Measurements from ENCODE around the gene MYO1D. TPM values are rescaled to one million over a fixed set of nuclear protein-coding genes. Genes with fewer than 3 reads are reported as not detected.

The MYO1D gene
- total and polyA plus RNA-seq, 2 donors (not counting 3 experiments of a cell fraction or from before 2014, with no cell fraction given), result 37.8 to 85.5 TPM

- FAIRE-seq, result no peak
- H3K36me3 ChIP-seq (ENCODE audit: control insufficient read depth in 2 of 2, extremely low read depth in 1 of 2, insufficient read depth in 2 of 2, low read length in 2 of 2), result no peaks in the 10 kb centered on the region
- peaks cover 0 to 8% of the 10 kb centered on the region in 2 experiments for H3K27me3 ChIP-seq (ENCODE audit: control insufficient read depth in 2 of 2, insufficient read depth in 2 of 2, low read length in 2 of 2)
- peaks cover 7% of the 10 kb centered on the region for H3K4me1 ChIP-seq (ENCODE audit: control insufficient read depth, extremely low read depth, insufficient read depth, low read length)
- no peaks in the 10 kb centered on the region for H4K20me1 ChIP-seq (replicated peaks; ENCODE audit: control insufficient read depth, extremely low read depth, insufficient read depth, low read length)
- ChIA-PET POLR2A (no interaction called here), CTCF (interaction anchor here (2.0 to 2.3 kb wide), 3 partner anchors 21 to 132 kb away, joined by 7 to 11 read pairs (median 8); partner anchors contain the start of gene MYO1D)
- H3K9me1 ChIP-seq (replicated peaks; ENCODE audit: control insufficient read depth, extremely low read depth, insufficient read depth, low read length), result no peaks in the 10 kb centered on the region
- H3K9me3 ChIP-seq (replicated peaks; ENCODE audit: control insufficient read depth, insufficient read depth, low read length), result no peaks in the 10 kb centered on the region
- no peak overlapping the region for H3K9ac ChIP-seq (replicated peaks; ENCODE audit: extremely low read depth, insufficient read depth, low read length)
- no peak overlapping the region for H3K4me2 ChIP-seq (ENCODE audit: insufficient read depth, low read length)
- dilution Hi-C loops (cut with MboI; ENCODE audit: extremely low pct_ligation_motif_present, low sequenced_read_pairs), result no loop called here
- no peak overlapping the region for H2AFZ ChIP-seq (ENCODE audit: low read depth, low read length)
- H3K27ac ChIP-seq (ENCODE audit: insufficient read depth, low read depth, low read length), result no peak overlapping the region
- BruUV-seq (replicated peaks), result no TSS peak
- intact Hi-C loops (cut with micrococcal nuclease), result no loop called here
- H3K4me3 ChIP-seq (replicated peaks in 1 of 3; ENCODE audit: insufficient read depth in 1 of 3, low read depth in 1 of 3, low read length in 3 of 3), result no peak overlapping the region
- no peak for TF ChIP-seq MAX (IDR thresholded peaks at IDR 0.05; ENCODE audit: insufficient read depth, insufficient read length)
- TF ChIP-seq MYC (IDR thresholded peaks at IDR 0.05; ENCODE audit: low read depth, low read length), result no peak
- TF ChIP-seq EZH2 (IDR thresholded peaks at IDR 0.05; ENCODE audit: borderline replicate concordance, low read depth, low read length, severe bottlenecking), result no peak
- TF ChIP-seq POLR2A (IDR thresholded peaks at IDR 0.05; ENCODE audit: low read depth, low read length), result no peak
- TF ChIP-seq POLR2AphosphoS5 (IDR thresholded peaks at IDR 0.05; ENCODE audit: insufficient read depth, low read depth, low read length), result no peak
- no peak for TF ChIP-seq GATA2 (IDR thresholded peaks at IDR 0.05; ENCODE audit: insufficient read depth, insufficient read length, low read depth, low read length)
- H3K79me2 ChIP-seq (ENCODE audit: control insufficient read depth, insufficient read depth, low read length), result no peaks in the 10 kb centered on the region
- DNase-seq (ENCODE audit: low read depth, low spot score), result no peak
These were observed 38.3 kb upstream of the MYO1D start for GRCh38 chr17:32915245-32915644.

- intact Hi-C loops (cut with micrococcal nuclease) (no loop called here), dilution Hi-C loops (cut with MboI; ENCODE audit: extremely low pct_ligation_motif_present, low sequenced_read_pairs) (no loop called here)
- DNase-seq (ENCODE audit: low read depth, low spot score) (no peak), FAIRE-seq (no peak)
- Histone ChIP-seq H3K27ac (ENCODE audit: insufficient read depth, low read depth, low read length) (no peak overlapping the region), H4K20me1 (replicated peaks; ENCODE audit: control insufficient read depth, extremely low read depth, insufficient read depth, low read length) (no peaks in the 10 kb centered on the region), H3K9me3 (replicated peaks; ENCODE audit: control insufficient read depth, insufficient read depth, low read length) (no peaks in the 10 kb centered on the region), H3K9ac (replicated peaks; ENCODE audit: extremely low read depth, insufficient read depth, low read length) (no peak overlapping the region), H2AFZ (ENCODE audit: low read depth, low read length) (no peak overlapping the region), H3K4me2 (ENCODE audit: insufficient read depth, low read length) (no peak overlapping the region), H3K36me3 (ENCODE audit: control insufficient read depth in 2 of 2, extremely low read depth in 1 of 2, insufficient read depth in 2 of 2, low read length in 2 of 2) (no peaks in the 10 kb centered on the region), H3K4me3 (replicated peaks in 1 of 3; ENCODE audit: insufficient read depth in 1 of 3, low read depth in 1 of 3, low read length in 3 of 3) (no peak overlapping the region), H3K79me2 (ENCODE audit: control insufficient read depth, insufficient read depth, low read length) (no peaks in the 10 kb centered on the region), H3K9me1 (replicated peaks; ENCODE audit: control insufficient read depth, extremely low read depth, insufficient read depth, low read length) (no peaks in the 10 kb centered on the region), H3K27me3 (ENCODE audit: control insufficient read depth in 2 of 2, insufficient read depth in 2 of 2, low read length in 2 of 2) (peaks cover 0 to 8% of the 10 kb centered on the region in 2 experiments), H3K4me1 (ENCODE audit: control insufficient read depth, extremely low read depth, insufficient read depth, low read length) (peaks cover 9% of the 10 kb centered on the region)
- no TSS peak for BruUV-seq (replicated peaks)
- CTCF ChIA-PET, result interaction anchor here (0.9 to 2.3 kb wide), 2 partner anchors 22 to 38 kb away, joined by 3 to 11 read pairs; no protein-coding TSS in a partner anchor
- TF ChIP-seq MYC (IDR thresholded peaks at IDR 0.05; ENCODE audit: low read depth, low read length), result no peak
- TF ChIP-seq GATA2 (IDR thresholded peaks at IDR 0.05; ENCODE audit: insufficient read depth, insufficient read length, low read depth, low read length), result no peak
- no peak for TF ChIP-seq POLR2A (IDR thresholded peaks at IDR 0.05; ENCODE audit: low read depth, low read length)
- no peak for TF ChIP-seq POLR2AphosphoS5 (IDR thresholded peaks at IDR 0.05; ENCODE audit: insufficient read depth, low read depth, low read length)
- TF ChIP-seq FOS (IDR thresholded peaks at IDR 0.05; ENCODE audit: borderline replicate concordance, insufficient read depth, low read length), result no peak
- no peak for TF ChIP-seq MAX (IDR thresholded peaks at IDR 0.05; ENCODE audit: insufficient read depth, insufficient read length)
- no peak for TF ChIP-seq CTCF (IDR thresholded peaks at IDR 0.05; ENCODE audit: extremely low read depth in 1 of 2, insufficient read depth in 1 of 2, low read depth in 1 of 2, low read length in 2 of 2)
- no peak for TF ChIP-seq JUN (IDR thresholded peaks at IDR 0.05; ENCODE audit: borderline replicate concordance, insufficient read depth, insufficient read length, low read depth)
- no peak for TF ChIP-seq EZH2 (IDR thresholded peaks at IDR 0.05; ENCODE audit: borderline replicate concordance, low read depth, low read length, severe bottlenecking)
- POLR2A ChIA-PET, result no interaction called here
These were observed 37.3 kb upstream of the MYO1D start for GRCh38 chr17:32914181-32914580.
